ENCODE results near the gene ACER2.

- TF ChIP-seq, protein P1, sequence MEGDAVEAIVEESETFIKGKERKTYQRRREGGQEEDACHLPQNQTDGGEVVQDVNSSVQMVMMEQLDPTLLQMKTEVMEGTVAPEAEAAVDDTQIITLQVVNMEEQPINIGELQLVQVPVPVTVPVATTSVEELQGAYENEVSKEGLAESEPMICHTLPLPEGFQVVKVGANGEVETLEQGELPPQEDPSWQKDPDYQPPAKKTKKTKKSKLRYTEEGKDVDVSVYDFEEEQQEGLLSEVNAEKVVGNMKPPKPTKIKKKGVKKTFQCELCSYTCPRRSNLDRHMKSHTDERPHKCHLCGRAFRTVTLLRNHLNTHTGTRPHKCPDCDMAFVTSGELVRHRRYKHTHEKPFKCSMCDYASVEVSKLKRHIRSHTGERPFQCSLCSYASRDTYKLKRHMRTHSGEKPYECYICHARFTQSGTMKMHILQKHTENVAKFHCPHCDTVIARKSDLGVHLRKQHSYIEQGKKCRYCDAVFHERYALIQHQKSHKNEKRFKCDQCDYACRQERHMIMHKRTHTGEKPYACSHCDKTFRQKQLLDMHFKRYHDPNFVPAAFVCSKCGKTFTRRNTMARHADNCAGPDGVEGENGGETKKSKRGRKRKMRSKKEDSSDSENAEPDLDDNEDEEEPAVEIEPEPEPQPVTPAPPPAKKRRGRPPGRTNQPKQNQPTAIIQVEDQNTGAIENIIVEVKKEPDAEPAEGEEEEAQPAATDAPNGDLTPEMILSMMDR (IDR thresholded peaks at IDR 0.05) = no peak
- no peak for TF ChIP-seq POLR2A (IDR thresholded peaks at IDR 0.05)
Observed at GRCh38 chr9:19373527-19373926, 35.3 kb upstream of the ACER2 start.
